Inferior parietal cortex (tissue), 1 donor: Measurements from ENCODE around the gene NRXN3.

Source experiments
- DNase-seq: peaks from one replicate; pipeline ENCODE4 v3.0.0-alpha.2; 2016; ENCODE audit errors: extremely low spot score

The NRXN3 gene

GRCh38 chr14:79351011-79351410, 1180.8 kb downstream of the NRXN3 start:
- DNase-seq = no peak

DNA sequence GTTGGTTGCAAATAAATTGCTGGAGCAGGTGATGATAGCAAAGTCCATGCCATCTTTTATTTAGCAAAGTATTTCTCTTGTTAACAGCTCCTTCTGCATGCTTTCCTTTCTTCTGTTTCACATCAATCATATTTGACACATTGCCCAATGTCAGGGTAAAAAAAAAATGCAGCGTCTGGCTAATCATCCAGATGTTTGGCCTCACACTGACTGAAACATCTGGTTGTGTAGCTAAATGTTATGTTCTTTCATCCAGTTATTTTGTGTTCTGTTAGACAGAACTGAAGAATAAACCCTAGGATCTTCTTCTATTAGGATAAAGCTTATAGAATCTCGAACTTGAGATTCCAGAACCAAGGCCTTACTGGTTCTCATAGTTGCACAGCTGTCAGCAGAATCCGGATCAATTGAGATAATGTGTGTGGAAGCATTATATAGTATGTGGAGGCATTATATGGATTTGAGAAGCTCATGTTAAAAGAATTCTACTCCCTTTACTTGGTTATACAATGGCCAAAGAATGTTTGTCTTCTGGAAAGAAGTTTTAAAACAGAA, 1182.0 kb downstream of the NRXN3 start:
- no peak for DNase-seq

DNA sequence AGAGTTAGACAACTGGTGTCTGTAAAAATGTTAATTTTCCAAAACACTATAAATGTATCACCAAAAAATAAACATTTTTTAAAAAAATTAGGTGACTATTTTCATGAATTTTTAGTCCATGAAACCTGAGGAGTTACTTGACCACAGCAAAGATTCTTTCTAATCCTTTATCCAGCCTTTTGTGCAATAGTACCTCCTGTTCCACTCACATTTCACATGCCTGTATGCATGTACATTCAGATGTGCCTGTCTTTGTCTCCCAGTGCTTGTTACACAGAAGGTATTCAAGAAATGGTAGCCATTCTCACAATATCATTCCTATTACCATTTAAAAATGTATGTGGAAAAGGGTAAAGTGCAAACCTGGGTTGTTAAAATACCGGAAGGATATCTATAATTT, 1184.2 kb downstream of the NRXN3 start:
- no peak for DNase-seq

- DNase-seq = no peak
Measured at GRCh38 chr14:79356040-79356439, 1185.9 kb downstream of the NRXN3 start.

DNA sequence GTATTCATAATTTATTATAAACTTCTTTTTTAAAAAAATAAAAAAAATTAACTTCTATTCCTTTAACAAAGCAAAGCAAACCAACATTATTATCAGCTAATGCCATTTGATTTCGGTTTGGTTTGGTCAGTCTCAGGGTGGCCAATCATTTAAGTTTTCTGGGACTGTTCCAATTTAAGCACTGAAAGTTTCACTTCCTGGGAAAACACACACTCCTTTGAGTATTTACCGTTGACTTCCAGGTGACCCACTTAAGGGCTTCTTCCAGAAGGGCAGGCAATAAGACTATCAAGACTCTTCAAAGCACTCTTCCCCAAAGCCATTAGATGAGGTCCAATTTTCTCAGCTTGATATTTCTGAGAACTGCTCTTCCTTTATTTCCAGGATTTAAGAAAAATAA, 1187.1 kb downstream of the NRXN3 start:
- no peak for DNase-seq

GRCh38 chr14:79363291-79363690, 1193.1 kb downstream of the NRXN3 start:
- no peak for DNase-seq

- DNase-seq = no peak
Measured at GRCh38 chr14:79369359-79370332, 1199.5 kb downstream of the NRXN3 start.

DNA sequence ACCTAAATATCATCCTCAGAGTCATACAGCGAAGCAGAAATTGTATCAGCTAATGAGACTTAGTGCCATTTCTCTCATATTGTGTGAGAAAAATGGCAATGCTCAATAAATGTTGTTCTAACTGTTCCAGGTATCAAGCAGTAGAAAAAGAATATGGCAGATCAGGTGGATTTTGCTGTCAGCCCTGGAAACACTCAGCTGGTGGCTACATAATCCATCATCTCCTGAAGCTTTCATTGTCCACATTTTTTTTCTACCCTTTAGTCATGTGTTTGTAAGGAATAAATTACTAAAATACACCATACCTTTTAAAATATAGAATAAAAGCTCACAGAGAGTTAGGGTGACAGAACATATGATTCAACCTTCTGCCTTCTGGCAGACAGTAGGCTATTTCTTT, 1200.8 kb downstream of the NRXN3 start:
- DNase-seq = no peak

- DNase-seq = no peak
Measured at GRCh38 chr14:79373451-79373850, 1203.3 kb downstream of the NRXN3 start.

DNA sequence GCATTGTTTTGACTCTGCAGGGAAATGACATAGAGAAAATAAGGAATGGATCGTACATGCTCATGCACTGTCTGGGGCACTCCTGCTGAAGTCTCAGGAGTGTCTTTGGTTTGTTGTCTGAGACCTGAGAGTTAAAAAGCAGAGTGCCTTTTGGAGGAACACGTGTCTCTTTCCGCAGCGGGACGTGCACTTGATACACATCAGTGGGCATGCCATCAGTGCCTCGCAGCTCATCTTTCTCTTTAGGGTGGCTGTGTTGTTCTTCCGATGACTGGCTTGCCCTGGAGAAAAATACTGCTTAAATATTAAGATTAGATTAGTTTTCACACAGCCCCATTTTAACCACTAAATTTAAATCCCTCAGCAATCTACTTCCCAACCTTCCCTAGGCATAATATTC, 1205.2 kb downstream of the NRXN3 start:
- DNase-seq = no peak

GRCh38 chr14:79376557-79376956, 1206.4 kb downstream of the NRXN3 start:
- DNase-seq = no peak

DNA sequence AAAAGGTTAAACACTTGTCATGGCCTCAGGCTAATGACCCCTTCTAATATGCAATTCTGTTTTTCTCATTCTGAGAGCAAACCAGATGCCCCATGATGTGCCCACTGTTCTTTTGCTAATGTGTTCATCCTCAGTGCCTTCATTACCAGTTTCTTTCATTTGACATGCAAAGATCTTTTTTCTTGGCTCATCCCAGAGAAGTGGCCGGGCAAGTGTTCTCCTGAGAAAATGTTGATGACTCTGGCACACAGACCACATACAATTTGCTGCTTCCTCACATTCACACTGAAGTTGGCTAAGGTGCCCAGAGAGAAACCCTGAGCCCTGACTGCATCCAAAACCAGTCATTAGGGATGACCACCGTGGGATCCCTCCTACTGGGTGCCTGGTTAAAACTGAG, 1207.8 kb downstream of the NRXN3 start:
- DNase-seq = no peak

GRCh38 chr14:79379266-79379665, 1209.1 kb downstream of the NRXN3 start:
- DNase-seq = no peak

- no peak for DNase-seq
Measured at GRCh38 chr14:79383031-79383430, 1212.9 kb downstream of the NRXN3 start.

- no peak for DNase-seq
Measured at GRCh38 chr14:79383475-79383874, 1213.3 kb downstream of the NRXN3 start.

DNA sequence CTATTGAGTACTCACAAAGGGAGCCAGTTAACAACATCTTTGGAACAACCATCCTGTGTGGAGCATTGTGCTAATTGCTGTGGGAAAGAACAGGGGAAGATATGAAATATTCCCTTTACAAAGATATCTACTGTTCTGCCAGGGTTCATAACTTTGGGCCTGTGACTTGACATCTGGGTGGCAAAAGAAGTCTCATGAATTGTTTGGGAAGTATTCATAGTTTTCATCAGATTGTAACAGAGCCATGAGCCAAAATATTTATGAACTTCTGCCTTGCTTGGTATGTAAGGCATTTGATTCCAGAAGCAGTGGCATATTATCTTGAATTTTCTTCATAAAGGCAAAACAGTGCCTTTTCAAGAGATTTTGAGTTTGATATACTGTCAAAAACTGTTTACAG, 1224.9 kb downstream of the NRXN3 start:
- no peak for DNase-seq

DNA sequence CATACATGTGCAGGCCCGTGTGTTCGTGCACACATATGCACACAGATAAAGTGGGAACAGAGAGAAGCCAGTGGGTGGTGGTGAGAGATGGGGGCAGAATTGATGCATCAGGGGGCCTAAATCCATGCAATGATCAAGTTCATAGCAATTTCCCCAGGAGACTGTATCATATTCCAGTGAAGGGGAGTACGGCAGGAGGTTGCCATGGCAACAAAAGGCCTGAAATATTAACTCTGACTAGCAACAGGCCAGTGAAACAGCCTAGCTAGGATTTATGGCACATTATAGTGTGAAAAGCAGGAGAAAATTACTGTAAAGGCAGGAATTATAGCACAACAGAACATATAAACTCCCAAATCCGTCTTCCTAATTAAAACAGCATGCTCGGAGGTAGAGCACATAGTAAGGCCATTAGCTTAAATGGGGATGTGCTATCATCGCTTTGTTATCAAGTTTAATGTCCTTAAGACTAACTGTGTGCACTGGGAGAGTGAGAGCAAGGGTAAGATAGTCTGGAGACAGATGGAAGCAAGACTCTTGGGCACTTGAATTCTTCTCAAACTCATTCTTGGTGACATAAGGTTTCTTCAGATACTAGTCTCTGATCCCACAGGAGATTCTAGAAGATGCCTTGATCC, 1234.8 kb downstream of the NRXN3 start:
- peak; percentile 38 for DNase-seq

DNA sequence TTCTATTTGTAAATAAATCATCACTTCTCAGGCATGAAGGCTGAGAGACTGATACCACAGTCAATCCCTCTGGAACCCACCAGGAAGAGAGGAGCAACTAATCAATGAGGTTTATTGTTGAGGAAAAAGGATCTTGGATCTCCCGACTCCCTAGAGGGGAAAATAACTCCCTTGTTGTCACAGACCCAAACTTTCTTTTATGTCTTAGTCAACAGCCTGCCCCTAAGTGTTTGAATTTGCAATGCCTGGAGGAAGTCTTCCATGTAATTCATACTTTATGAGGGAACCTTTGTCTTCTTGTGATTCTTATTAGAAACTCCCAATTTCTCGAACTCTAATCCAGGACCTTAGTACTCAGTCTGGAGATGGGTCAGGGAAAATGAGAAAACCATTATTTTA, 1235.3 kb downstream of the NRXN3 start:
- DNase-seq = no peak

DNA sequence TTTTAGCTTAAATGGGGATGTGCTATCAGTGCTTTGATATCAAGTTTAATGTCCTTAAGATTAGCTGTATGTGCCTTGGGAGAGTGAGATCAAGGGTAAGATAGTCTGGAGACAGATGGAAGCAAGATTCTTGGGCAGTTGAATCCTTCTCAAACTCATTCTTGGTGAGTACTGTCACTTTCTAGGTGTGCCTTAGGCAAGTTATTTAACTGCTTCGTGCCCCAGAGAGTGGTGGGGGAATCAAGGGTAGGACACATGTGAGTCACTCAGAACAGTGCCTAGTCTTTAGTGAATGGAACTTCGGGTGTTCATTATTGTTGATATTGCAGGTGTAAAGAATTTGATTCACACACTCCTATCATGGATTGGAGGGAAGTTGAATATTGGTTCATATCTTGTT, 1237.4 kb downstream of the NRXN3 start:
- DNase-seq = no peak

DNA sequence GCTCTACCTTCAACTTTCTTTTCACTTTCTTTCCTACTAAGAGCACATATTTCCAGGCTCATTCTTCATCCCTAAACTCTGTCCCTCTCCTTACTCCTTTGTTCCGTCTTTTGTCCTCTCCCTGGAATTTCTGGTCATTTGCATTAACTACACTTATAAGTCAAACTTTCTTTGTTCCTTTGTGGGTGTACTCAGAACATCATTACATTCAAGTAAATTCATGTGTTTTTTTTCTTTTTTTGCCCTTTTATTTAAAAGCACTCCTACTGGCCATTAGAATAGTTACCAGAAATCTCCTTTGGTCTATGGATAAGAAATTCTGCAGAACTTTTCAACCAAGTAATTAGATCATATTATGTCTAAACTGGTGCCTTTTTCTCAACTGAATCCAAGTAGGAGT, 1238.5 kb downstream of the NRXN3 start:
- DNase-seq = no peak

DNA sequence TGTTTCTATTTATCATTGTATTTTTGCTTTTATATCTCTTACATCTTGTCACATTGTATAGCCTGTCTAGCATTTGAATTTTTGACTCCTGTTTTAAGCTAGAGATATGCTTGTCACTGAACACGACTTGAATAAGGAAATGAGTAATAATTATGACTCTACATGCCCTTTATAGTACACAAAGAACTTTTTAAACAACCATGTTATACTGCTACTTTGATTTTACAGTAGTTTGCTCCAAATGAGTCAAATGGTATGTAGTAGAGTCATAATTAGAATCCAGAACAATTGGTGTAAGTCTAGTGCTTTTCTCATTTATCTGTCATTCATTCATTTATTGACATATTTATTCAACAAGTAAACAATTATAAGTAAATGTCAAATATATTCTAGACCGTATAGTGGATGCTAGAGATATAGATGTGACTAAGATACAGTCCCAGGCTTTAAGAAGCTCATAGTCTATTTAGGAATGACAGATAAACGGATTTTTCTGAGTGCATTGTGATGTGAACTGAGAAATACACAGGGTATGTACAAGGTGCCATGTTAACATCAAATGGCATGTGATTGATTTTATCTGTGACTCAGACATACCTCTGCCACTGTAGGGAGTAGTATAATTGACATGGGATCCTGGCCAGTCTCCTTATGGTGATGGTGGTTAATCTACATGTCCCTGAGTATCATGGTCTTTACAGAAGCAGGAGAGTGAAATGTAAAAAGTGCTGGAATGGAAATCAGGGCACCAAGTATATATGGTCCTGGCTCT, 1241.4 kb downstream of the NRXN3 start:
- DNase-seq = no peak

- DNase-seq = no peak
Measured at GRCh38 chr14:79412822-79413221, 1242.6 kb downstream of the NRXN3 start.
